HG02610 (cell line): ENCODE measurements around the gene RNF213.
"Not testable (repeated sequence)": the region's sequence is repeated elsewhere in the genome, so short reads cannot be mapped to it uniquely, and the experiment has no call there.

Experiments
- ATAC-seq: cut with Tn5 transposase; IDR thresholded peaks from one replicate; pipeline ENCODE4 v1.9.1; 2021; ENCODE audit warnings: mild to moderate bottlenecking, moderate library complexity; ENCODE audit not compliant: unreplicated experiment

The RNF213 gene

GRCh38 chr17:80248894-80249710 is 11.6 kb upstream of the RNF213 start:
- no peak for ATAC-seq

- no peak for ATAC-seq
Observed at GRCh38 chr17:80251966-80252365, 8.7 kb upstream of the RNF213 start.

GRCh38 chr17:80252871-80253270 is 7.8 kb upstream of the RNF213 start:
- peak; percentile 58 for ATAC-seq

GRCh38 chr17:80253631-80254395 is 6.8 kb upstream of the RNF213 start:
- no peak for ATAC-seq

DNA sequence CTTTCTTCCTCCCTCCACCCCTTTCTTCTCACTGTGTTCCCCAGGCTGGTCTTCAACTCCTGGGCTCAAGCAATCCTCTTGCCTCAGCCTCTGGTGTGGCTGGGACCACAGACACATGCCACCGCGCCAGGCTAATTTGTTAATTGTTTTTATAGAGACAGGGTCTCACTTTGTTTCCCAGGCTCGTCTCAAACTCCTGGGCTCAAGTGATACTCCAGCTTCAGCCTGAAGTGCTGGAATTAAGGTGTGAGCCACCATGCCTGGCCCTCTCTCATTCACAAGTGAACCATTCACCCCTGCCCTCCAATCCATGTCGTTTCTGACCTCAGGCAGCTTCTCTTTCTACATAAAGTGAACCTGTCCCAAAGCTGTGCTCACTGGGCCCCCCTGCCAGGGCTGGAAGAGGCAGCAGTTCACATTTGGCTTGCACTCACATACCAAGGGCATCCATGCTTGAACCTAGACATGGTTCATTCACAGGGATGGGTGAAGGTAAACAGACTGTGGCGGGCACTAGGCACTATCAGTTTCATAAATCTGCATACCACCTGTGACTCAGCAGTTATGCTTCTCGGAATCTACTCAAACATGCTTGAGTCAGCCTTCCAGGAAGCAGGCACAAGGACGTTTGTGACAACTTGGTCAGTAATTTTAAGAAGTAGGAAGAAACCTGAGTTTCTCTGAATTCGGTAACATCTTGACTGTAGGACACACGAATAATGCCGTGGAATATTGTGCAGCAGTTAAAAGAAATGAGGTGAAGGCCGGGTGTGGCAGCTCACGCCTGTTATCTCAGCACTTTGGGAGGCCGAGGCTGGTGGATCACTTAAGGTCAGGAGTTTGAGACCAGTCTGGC is 6.0 kb upstream of the RNF213 start:
- ATAC-seq, result no peak

GRCh38 chr17:80256034-80256350 is 4.7 kb upstream of the RNF213 start:
- no peak for ATAC-seq

DNA sequence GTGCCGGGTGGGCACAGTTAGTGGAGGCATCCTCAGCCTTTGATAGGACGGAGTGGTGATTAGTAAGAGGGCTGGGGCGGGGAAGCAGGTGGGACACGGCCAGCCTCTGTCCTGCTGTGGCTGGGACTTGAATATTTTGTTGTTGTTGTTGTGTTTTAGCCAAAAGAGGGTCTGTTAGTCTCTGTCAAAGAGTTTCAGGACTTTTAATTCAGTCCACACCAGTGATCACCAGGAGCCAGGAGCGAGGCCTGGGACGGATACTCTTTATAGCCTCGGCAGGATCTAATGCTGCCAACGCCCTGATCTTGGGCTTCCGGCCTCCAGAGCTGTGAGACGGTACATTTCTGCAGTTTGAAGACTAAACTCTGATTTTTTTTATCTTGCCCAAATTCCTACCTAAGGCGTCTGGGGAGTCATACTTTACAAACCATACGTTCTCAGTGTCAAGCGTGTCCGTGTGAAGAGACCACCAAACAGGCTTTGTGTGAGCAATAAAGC is 2.9 kb upstream of the RNF213 start:
- no peak for ATAC-seq

GRCh38 chr17:80258296-80258695 is 2.4 kb upstream of the RNF213 start:
- not testable (repeated sequence) for ATAC-seq

DNA sequence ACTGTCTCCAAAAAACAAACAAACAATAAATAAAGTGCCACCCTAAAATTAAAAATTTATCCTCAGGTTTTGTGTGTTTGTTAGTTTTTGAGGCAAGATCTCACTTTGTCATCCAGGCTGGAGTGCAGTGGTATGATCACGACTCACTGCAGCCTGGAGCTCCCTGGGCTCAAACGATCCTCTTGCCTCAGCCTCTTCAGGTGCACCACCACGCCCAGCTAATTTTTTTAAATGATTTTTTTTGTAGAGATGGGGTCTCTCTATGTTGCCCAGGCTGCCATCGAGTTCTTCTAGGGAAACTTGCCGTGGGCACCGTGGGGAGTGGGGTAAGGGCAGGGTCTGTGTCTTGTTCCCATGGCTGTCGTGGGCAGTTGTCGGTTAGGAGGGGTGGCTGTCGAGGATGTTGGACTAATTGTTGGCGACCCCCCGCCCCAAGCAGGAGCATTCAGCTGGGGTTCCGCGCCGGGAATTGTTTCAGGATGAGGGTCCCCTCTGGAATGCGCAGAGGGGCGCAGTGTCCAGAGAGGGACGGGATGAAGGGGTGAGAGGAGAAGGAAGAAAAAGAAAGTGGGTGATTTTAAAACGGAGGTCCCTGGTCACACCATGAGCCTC is 1.1 kb upstream of the RNF213 start:
- no peak for ATAC-seq

DNA sequence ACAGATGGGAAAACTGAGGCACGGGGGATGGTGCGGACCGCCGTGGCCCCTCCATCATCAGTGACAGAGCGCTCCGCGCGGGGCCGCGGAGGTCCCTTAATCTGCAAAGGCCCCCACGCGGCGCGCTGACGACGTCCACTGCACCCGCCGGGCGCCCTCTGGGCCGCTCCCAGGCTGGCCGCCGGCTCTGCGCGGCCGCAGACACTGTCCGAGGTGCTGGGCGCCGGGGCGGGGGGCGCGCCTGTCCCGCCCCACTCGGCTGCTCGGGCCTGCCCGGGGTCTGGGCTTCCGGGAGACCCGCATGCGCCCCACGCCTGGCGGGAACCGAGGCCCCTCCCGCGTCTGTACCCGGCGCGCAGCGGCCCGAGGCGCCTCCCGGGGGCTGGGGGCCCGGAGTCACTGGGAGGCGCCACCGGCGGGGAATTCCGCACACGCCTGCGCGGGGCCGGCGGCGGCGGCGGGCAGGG is 550 bp upstream of the RNF213 start:
- peak; percentile 33 for ATAC-seq

DNA sequence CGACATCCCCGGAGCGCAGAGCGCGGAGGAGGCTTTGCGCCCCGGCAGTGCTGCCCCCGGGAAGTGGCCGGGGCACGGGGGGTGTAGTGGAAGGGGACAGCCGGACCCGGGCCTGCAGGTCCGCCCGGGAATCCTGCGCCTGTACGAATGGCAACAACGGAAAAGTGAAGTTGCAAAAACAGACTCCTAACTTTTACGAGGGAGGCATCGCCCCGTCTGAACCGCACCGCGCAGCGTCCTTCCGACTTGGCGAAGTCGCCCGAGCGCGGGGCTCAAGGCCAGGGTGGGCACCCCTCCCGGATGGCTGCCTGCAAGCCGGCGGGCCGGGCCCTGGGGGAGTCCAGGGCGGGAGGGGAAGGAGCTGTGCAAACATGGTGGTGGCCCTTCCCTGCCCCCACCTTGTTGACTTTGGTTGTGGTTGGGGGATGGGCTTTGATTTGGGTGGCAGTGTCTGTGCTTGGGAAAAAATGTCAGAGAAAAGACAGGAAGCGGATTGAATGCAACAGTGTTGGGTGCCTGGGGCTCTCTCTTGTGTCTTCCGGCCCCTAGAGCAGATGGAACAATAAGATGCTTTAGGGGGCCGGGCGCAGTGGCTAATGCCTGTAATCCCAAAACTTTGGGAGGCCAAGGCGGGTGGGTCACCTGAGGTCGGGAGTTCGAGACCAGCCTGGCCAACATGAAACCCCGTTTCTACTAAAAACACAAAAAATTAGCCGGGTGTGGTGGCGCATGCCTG is 675 bp downstream of the RNF213 start:
- ATAC-seq, result no peak

GRCh38 chr17:80261895-80262279 is 1.2 kb downstream of the RNF213 start:
- ATAC-seq, result no peak

- ATAC-seq, result no peak
Observed at GRCh38 chr17:80262291-80262690, 1.6 kb downstream of the RNF213 start.

- no peak for ATAC-seq
Observed at GRCh38 chr17:80262775-80263244, 2.2 kb downstream of the RNF213 start.

GRCh38 chr17:80263253-80264204 is 2.9 kb downstream of the RNF213 start:
- ATAC-seq, result peak; percentile 43

GRCh38 chr17:80264205-80265075 is 3.8 kb downstream of the RNF213 start:
- ATAC-seq, result no peak

DNA sequence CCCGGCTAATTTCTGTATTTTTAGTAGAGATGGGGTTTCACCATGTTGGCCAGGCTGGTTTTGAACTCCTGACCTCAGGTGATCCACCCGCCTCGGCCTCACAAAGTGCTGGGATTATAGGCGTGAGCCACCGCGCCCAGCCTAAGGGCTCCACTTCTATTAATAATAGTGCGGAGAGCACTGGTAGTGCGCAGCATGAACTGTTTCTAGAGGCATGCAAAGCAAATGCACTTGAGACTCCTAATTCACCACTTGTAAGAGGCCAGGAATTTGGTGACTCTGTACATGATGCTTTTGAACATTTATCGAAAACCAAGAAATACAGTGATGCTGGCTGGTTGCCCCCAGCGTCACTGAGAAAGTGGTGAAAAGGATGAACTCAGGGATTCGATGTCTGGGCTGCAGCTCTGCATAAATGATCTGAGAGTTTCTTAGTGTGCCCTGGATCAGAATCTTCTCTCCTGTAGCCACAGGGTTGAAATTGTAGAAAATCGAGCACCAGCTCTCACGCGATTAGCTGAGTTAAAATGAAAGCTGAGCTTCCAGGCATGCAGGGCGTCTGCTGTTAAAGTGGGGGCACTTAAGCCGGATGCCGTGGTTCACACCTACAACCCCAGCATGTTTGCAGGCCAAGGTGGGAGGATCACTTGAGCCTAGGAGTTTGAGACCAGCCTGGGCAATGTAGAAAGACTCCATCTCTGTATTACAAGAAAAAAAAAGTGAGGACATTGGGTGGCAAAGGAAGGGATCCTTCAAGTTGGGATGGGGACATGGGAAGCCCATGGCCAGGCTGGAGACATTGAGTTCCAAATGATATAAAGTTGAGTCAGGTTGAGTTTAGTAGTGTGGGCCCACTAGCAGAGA is 4.8 kb downstream of the RNF213 start:
- ATAC-seq, result peak; percentile 36
